Endothelial cell of umbilical vein (primary cell): ENCODE measurements around the gene SCN9A. TPM values are rescaled to one million over a fixed set of nuclear protein-coding genes. Genes with fewer than 3 reads are reported as not detected.

Experiments
- BruUV-seq: library from RNA; stranded (reverse); fragments of 400-500 nt; replicated peaks from 2 replicates; lab custom pipeline; 2021; lab: Mats Ljungman, UMichigan
- CTCF ChIA-PET: fragments of 300-600, 350-600 bp; sonication (Branson Sonifier 250); formaldehyde crosslinking; loops from one replicate; lab custom pipeline; 2021; ENCODE audit warnings: antibody characterized with exemption, inconsistent platforms; lab: Charles Lee
- POLR2A ChIA-PET: fragments of 300-600, 350-600 bp; sonication (Branson Sonifier 250); formaldehyde crosslinking; loops from one replicate; lab custom pipeline; 2021; ENCODE audit warnings: antibody characterized with exemption, inconsistent platforms; lab: Charles Lee
- DNase-seq: peaks from one replicate; pipeline ENCODE4 v3.0.0-alpha.2; 2011; ENCODE audit warnings: low read depth, low spot score
- FAIRE-seq: peaks from 2 replicates; lab custom pipeline; 2011; peaks lifted over from hg19 to GRCh38; lab: Jason Lieb, UNC
- H2AFZ ChIP-seq: 2 replicates; pipeline ENCODE4 v1.6.0; 2012; ENCODE audit warnings: low read depth, low read length, control low read depth, inconsistent platforms
- H3K27ac ChIP-seq: 2 replicates; pipeline ENCODE4 v1.5.1; 2011; ENCODE audit warnings: low read depth, mild to moderate bottlenecking, control low read depth, low read length, moderate library complexity; ENCODE audit not compliant: insufficient read depth
- H3K27me3 ChIP-seq, 2 experiments: 2 replicates each; pipeline versions ENCODE4 v1.6.0 to v1.6.1; 2011; ENCODE audit warnings: low read length in 2 of 2, mixed read lengths in 1 of 2; ENCODE audit not compliant: control insufficient read depth in 2 of 2, insufficient read depth in 2 of 2
- H3K36me3 ChIP-seq, 2 experiments: 2 replicates in 1 of 2; 3 replicates in 1 of 2; pipeline ENCODE4 v1.5.1; 2011; ENCODE audit warnings: low read length in 2 of 2, mild to moderate bottlenecking in 1 of 2, moderate library complexity in 1 of 2; ENCODE audit not compliant: control insufficient read depth in 2 of 2, insufficient read depth in 2 of 2; ENCODE audit errors: extremely low read depth in 1 of 2
- H3K4me1 ChIP-seq: 3 replicates; pipeline ENCODE4 v1.5.1; 2011; ENCODE audit warnings: mild to moderate bottlenecking, low read length; ENCODE audit not compliant: control insufficient read depth, insufficient read depth; ENCODE audit errors: extremely low read depth
- H3K4me2 ChIP-seq: 2 replicates; pipeline ENCODE4 v1.6.1; 2011; ENCODE audit warnings: low read length, control low read depth, mixed read lengths; ENCODE audit not compliant: insufficient read depth
- H3K4me3 ChIP-seq, 3 experiments: fragments of 200-600 bp in 1 of 3; sonication (generic), shearing (Covaris generic) in 1 of 3; replicated peaks in 1 of 3; 2 replicates each; pipeline ENCODE4 v1.5.1; 2011 to 2016; ENCODE audit warnings: control low read depth in 3 of 3, low read length in 3 of 3, mild to moderate bottlenecking in 2 of 3, inconsistent platforms in 1 of 3, low read depth in 1 of 3, moderate library complexity in 1 of 3; ENCODE audit not compliant: insufficient read depth in 1 of 3
- H3K79me2 ChIP-seq: 2 replicates; pipeline ENCODE4 v1.6.0; 2012; ENCODE audit warnings: low read length, inconsistent platforms; ENCODE audit not compliant: control insufficient read depth, insufficient read depth
- H3K9ac ChIP-seq: replicated peaks from 2 replicates; pipeline ENCODE3; 2011; ENCODE audit warnings: low read length, control low read depth; ENCODE audit not compliant: insufficient read depth; ENCODE audit errors: extremely low read depth
- H3K9me1 ChIP-seq: replicated peaks from 3 replicates; pipeline ENCODE4 v1.6.0; 2011; ENCODE audit warnings: mild to moderate bottlenecking, low read length; ENCODE audit not compliant: control insufficient read depth, insufficient read depth; ENCODE audit errors: extremely low read depth
- H3K9me3 ChIP-seq: replicated peaks from 2 replicates; pipeline ENCODE4 v1.5.1; 2012; ENCODE audit warnings: low read length, inconsistent platforms; ENCODE audit not compliant: control insufficient read depth, insufficient read depth
- H4K20me1 ChIP-seq: replicated peaks from 2 replicates; pipeline ENCODE3; 2011; ENCODE audit warnings: mild to moderate bottlenecking, low read length; ENCODE audit not compliant: control insufficient read depth, insufficient read depth; ENCODE audit errors: extremely low read depth
- EZH2 ChIP-seq: IDR thresholded peaks from 2 replicates; pipeline ENCODE4 v1.6.1; 2012; ENCODE audit warnings: borderline replicate concordance, low read depth, mild to moderate bottlenecking, moderate library complexity, low read length, inconsistent platforms; ENCODE audit not compliant: severe bottlenecking
- FOS ChIP-seq: IDR thresholded peaks from 2 replicates; pipeline ENCODE4 v1.6.1; 2011; ENCODE audit warnings: mild to moderate bottlenecking, low read length, moderate library complexity, borderline replicate concordance; ENCODE audit not compliant: insufficient read depth
- GATA2 ChIP-seq: IDR thresholded peaks from 2 replicates; pipeline ENCODE4 v1.7.0; 2011; ENCODE audit warnings: low read depth, mild to moderate bottlenecking, moderate library complexity, mixed read lengths, low read length; ENCODE audit not compliant: insufficient read length, insufficient read depth
- JUN ChIP-seq: IDR thresholded peaks from 2 replicates; pipeline ENCODE4 v1.6.1; 2011; ENCODE audit warnings: borderline replicate concordance, low read depth; ENCODE audit not compliant: insufficient read length, insufficient read depth
- MYC ChIP-seq: IDR thresholded peaks from one replicate; pipeline ENCODE4 v1.6.1; 2011; ENCODE audit warnings: mild to moderate bottlenecking, low read depth, low read length
- POLR2A ChIP-seq: IDR thresholded peaks from 2 replicates; pipeline ENCODE4 v1.6.1; 2012; ENCODE audit warnings: low read depth, mild to moderate bottlenecking, control low read depth, low read length
- POLR2AphosphoS5 ChIP-seq: IDR thresholded peaks from 2 replicates; pipeline ENCODE4 v1.6.1; 2012; ENCODE audit warnings: low read depth, mild to moderate bottlenecking, control low read depth, low read length, moderate library complexity; ENCODE audit not compliant: insufficient read depth
- dilution Hi-C: fragments of 300-500 bp; cut with MboI; formaldehyde crosslinking; loops from one replicate; pipeline ENCODE4 v1.15.0; 2019; ENCODE audit warnings: low sequenced_read_pairs; ENCODE audit not compliant: extremely low pct_ligation_motif_present
- intact Hi-C: fragments of 100-400 bp; cut with micrococcal nuclease; formaldehyde crosslinking; loops from one replicate; pipeline ENCODE4 v1.10.0; 2022
- polyA plus RNA-seq, 4 experiments: library from polyadenylated mRNA; depleted of rRNA in 3 of 4; stranded (reverse) in 3 of 4; unstranded in 1 of 4; fragments of >200 nt; gene quantifications; 2 replicates each; pipeline versions ENCODE4 v1.2.1 to v1.2.3, GENCODE V29; 2011 to 2012; ENCODE audit warnings: missing spikeins in 1 of 4
- total RNA-seq: library from RNA; stranded (reverse); gene quantifications from 2 replicates; pipeline ENCODE4 v1.2.3, GENCODE V29; 2021
- TF ChIP-seq, protein P1 (sequence below): IDR thresholded peaks from 2 replicates; pipeline ENCODE4 v1.6.1; 2011; ENCODE audit not compliant: insufficient read depth, insufficient read length
- TF ChIP-seq, protein P2 (sequence below), 2 donors: IDR thresholded peaks; 1 replicate in 1 of 2; 2 replicates in 1 of 2; pipeline ENCODE4 v1.5.1; 2011; ENCODE audit warnings: low read length in 2 of 2, mild to moderate bottlenecking in 2 of 2, moderate library complexity in 2 of 2, control low read depth in 1 of 2, inconsistent platforms in 1 of 2, low read depth in 1 of 2; ENCODE audit not compliant: insufficient read depth in 1 of 2; ENCODE audit errors: extremely low read depth in 1 of 2

SCN9A gene
- total and polyA plus RNA-seq, 2 donors (not counting 3 experiments of a cell fraction or from before 2014, with no cell fraction given): 0.88 to 1.6 TPM

DNA sequence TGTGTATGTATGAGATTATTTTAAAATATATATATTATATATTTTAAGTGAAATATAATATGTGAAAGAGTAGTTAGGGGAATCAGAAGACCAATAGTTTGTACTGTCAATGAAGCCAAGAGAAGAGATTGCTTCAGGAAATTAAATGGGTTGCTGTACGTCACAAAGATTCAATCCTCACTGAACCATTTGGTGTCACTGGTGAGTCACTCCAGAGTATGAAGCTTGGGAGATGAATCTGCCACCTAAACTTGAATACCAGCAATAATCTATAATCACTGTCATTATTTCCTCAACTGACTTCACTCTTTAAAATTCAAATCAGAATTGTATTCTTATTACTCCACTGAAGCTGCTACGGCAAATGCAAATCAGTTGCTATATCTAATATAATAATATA is 41.9 kb upstream of the SCN9A start:
- POLR2A ChIA-PET: no interaction called here
- H3K79me2 ChIP-seq: no peaks in the 10 kb centered on the region
- no peak overlapping the region for H3K27ac ChIP-seq
- no TSS peak for BruUV-seq
- CTCF ChIA-PET: interaction anchor here (0.7 to 1.7 kb wide), 15 partner anchors 14 to 239 kb away, joined by 3 to 19 read pairs (median 3); partner anchors contain the start of gene SCN9A
- TF ChIP-seq, protein P1, sequence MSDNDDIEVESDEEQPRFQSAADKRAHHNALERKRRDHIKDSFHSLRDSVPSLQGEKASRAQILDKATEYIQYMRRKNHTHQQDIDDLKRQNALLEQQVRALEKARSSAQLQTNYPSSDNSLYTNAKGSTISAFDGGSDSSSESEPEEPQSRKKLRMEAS: no peak
- TF ChIP-seq JUN (peak; percentile 29), MYC (no peak), EZH2 (no peak), POLR2AphosphoS5 (no peak), GATA2 (no peak), POLR2A (no peak), FOS (peak; percentile 24)
- TF ChIP-seq, protein P2, sequence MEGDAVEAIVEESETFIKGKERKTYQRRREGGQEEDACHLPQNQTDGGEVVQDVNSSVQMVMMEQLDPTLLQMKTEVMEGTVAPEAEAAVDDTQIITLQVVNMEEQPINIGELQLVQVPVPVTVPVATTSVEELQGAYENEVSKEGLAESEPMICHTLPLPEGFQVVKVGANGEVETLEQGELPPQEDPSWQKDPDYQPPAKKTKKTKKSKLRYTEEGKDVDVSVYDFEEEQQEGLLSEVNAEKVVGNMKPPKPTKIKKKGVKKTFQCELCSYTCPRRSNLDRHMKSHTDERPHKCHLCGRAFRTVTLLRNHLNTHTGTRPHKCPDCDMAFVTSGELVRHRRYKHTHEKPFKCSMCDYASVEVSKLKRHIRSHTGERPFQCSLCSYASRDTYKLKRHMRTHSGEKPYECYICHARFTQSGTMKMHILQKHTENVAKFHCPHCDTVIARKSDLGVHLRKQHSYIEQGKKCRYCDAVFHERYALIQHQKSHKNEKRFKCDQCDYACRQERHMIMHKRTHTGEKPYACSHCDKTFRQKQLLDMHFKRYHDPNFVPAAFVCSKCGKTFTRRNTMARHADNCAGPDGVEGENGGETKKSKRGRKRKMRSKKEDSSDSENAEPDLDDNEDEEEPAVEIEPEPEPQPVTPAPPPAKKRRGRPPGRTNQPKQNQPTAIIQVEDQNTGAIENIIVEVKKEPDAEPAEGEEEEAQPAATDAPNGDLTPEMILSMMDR (IDR thresholded peaks at IDR 0.05; ENCODE audit: extremely low read depth in 1 of 2, insufficient read depth in 1 of 2, low read depth in 1 of 2, low read length in 2 of 2): peak in 1 of 2 donors; percentile 9
- DNase-seq (peak; percentile 42), FAIRE-seq (peak; percentile 54)
- no peak overlapping the region for H3K9ac ChIP-seq
- intact Hi-C loops: loop anchor here (2.0 to 5.0 kb wide), 5 partner anchors 40 to 465 kb away; partner anchors contain the start of genes SCN9A and TTC21B
- no peaks in the 10 kb centered on the region for H3K9me1 ChIP-seq
- no peak overlapping the region for H2AFZ ChIP-seq
- H3K4me1 ChIP-seq: peaks cover 5% of the 10 kb centered on the region
- H3K4me3 ChIP-seq: no peak overlapping the region
- H3K4me2 ChIP-seq: no peak overlapping the region
- no peaks in the 10 kb centered on the region for H3K9me3 ChIP-seq
- no peaks in the 10 kb centered on the region for H3K27me3 ChIP-seq
- no peaks in the 10 kb centered on the region for H3K36me3 ChIP-seq
- no peaks in the 10 kb centered on the region for H4K20me1 ChIP-seq
- dilution Hi-C loops: no loop called here
